Progenitor cell of endocrine pancreas (in vitro differentiated cells): ENCODE data around the gene MBD3L1. TPM values are rescaled to one million over a fixed set of nuclear protein-coding genes. Genes with fewer than 3 reads are reported as not detected.
A peak's percentile ranks its signal among the peaks of the same experiment; 100 is the strongest.

Experiments
- DNase-seq: peaks from one replicate; pipeline ENCODE4 v3.0.0; 2021; ENCODE audit warnings: low spot score; ENCODE audit not compliant: unreplicated experiment
- H3K27ac Mint-ChIP-seq: 2 replicates; pipeline ENCODE4 v1.8.0; 2021; ENCODE audit warnings: mild to moderate bottlenecking, moderate library complexity, mixed read lengths
- H3K27me3 Mint-ChIP-seq: 2 replicates; pipeline ENCODE4 v1.8.0; 2021; ENCODE audit warnings: mixed read lengths
- H3K36me3 Mint-ChIP-seq: 2 replicates; pipeline ENCODE4 v1.8.0; 2022; ENCODE audit warnings: mixed read lengths; ENCODE audit not compliant: insufficient read depth
- H3K4me1 Mint-ChIP-seq: 2 replicates; pipeline ENCODE4 v1.8.0; 2021; ENCODE audit warnings: low read depth, mixed read lengths
- H3K4me3 Mint-ChIP-seq: 2 replicates; pipeline ENCODE4 v1.8.0; 2021; ENCODE audit warnings: low read depth, mild to moderate bottlenecking, moderate library complexity, mixed read lengths
- H3K9me3 Mint-ChIP-seq: 2 replicates; pipeline ENCODE4 v1.8.0; 2021; ENCODE audit warnings: low read depth, mixed read lengths
- CTCF ChIP-seq: fragments of 200-600 bp; sonication (generic); IDR thresholded peaks from one replicate; pipeline ENCODE4 v1.5.0; 2021; ENCODE audit warnings: antibody characterized with exemption, mild to moderate bottlenecking; ENCODE audit not compliant: unreplicated experiment
- long read RNA-seq: library from polyadenylated mRNA; unstranded; transcript quantifications from one replicate; pipeline ENCODE4 v2.0.0, GENCODE V29; 2020
- total RNA-seq: library from RNA; stranded (reverse); gene quantifications from 2 replicates; pipeline ENCODE4 v1.2.1, GENCODE V29; 2021

MBD3L1 gene
- total RNA-seq: not detected in 2 replicates
- long read RNA-seq: 0 reads

GRCh38 chr19:8832132-8833021 is at the start of gene MBD3L1, which contains the start of gene ZNF558:
Gene MBD3L1, plus strand, starts transcription at chr19:8832377. Its CDS starts 10,302 bp downstream, at chr19:8842679.
Gene ZNF558, minus strand, starts transcription at chr19:8832304. Its CDS starts 9,645 bp downstream, at chr19:8822659.
- peak; percentile 91 for DNase-seq
- Mint-ChIP-seq H3K27ac (peak within 1 kb of the TSS; percentile 95), H3K27me3 (peaks cover 3% of the 10 kb centered on the region), H3K4me1 (peaks cover 6% of the 10 kb centered on the region), H3K9me3 (peaks cover 17% of the 10 kb centered on the region), H3K36me3 (peaks cover 17% of the 10 kb centered on the region), H3K4me3 (peak within 1 kb of the TSS; percentile 89)
- no peak for TF ChIP-seq CTCF

GRCh38 chr19:8794823-8795222 is 37.4 kb upstream of the MBD3L1 start:
- H3K27me3 Mint-ChIP-seq: no peaks in the 10 kb centered on the region
- H3K9me3 Mint-ChIP-seq: peaks cover 16% of the 10 kb centered on the region
- H3K4me3 Mint-ChIP-seq: no peak overlapping the region
- H3K27ac Mint-ChIP-seq: no peak overlapping the region
- H3K4me1 Mint-ChIP-seq: no peaks in the 10 kb centered on the region
- DNase-seq: no peak
- no peak for TF ChIP-seq CTCF
- H3K36me3 Mint-ChIP-seq: peaks cover 2% of the 10 kb centered on the region

- H3K36me3 Mint-ChIP-seq: peaks cover 75% of the 10 kb centered on the region
- no peak overlapping the region for H3K4me3 Mint-ChIP-seq
- no peak for DNase-seq
- H3K4me1 Mint-ChIP-seq: no peaks in the 10 kb centered on the region
- peaks cover 49% of the 10 kb centered on the region for H3K9me3 Mint-ChIP-seq
- TF ChIP-seq CTCF: no peak
- no peak overlapping the region for H3K27ac Mint-ChIP-seq
- H3K27me3 Mint-ChIP-seq: no peaks in the 10 kb centered on the region
These were observed 25.5 kb upstream of the MBD3L1 start for GRCh38 chr19:8806661-8807060.

- H3K27ac Mint-ChIP-seq: peak overlapping the region; percentile 33
- H3K4me1 Mint-ChIP-seq: no peaks in the 10 kb centered on the region
- peaks cover 66% of the 10 kb centered on the region for H3K9me3 Mint-ChIP-seq
- TF ChIP-seq CTCF: no peak
- H3K27me3 Mint-ChIP-seq: no peaks in the 10 kb centered on the region
- H3K4me3 Mint-ChIP-seq: no peak overlapping the region
- no peak for DNase-seq
- peaks cover 90% of the 10 kb centered on the region for H3K36me3 Mint-ChIP-seq
These were observed 20.6 kb upstream of the MBD3L1 start for GRCh38 chr19:8811315-8812172.

- peaks cover 68% of the 10 kb centered on the region for H3K9me3 Mint-ChIP-seq
- TF ChIP-seq CTCF: no peak
- DNase-seq: no peak
- no peak overlapping the region for H3K4me3 Mint-ChIP-seq
- no peaks in the 10 kb centered on the region for H3K27me3 Mint-ChIP-seq
- no peaks in the 10 kb centered on the region for H3K4me1 Mint-ChIP-seq
- no peak overlapping the region for H3K27ac Mint-ChIP-seq
- peaks cover 94% of the 10 kb centered on the region for H3K36me3 Mint-ChIP-seq
These were observed 18.0 kb upstream of the MBD3L1 start for GRCh38 chr19:8814176-8814575.
